ENCODE measurements around the gene SMARCAL1.

SMARCAL1 gene

DNA sequence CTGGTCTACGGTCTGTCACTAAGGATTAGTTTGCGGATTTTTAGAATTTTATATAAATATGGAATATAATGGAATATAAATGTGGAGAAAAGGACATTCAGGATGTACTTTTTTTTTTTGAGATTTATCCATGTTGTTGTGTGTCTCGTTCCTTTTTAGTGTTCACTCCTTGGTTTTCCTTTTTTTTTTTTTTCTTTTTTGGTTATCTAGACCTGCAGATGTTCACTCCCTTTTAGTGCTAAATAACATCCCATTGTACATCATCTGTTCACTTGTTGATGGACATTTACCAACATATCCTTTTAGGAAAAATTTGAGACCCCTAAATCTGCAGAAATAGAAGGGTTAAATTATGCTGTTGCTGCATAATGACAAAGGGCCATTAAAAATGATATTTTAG, 60.9 kb downstream of the SMARCAL1 start:
- in situ Hi-C loops (cut with HindIII; ENCODE audit: low sequenced_read_pairs), result no loop called here

GRCh38 chr2:216474925-216475670, 62.8 kb downstream of the SMARCAL1 start:
- in situ Hi-C loops (cut with HindIII; ENCODE audit: low sequenced_read_pairs), result no loop called here

- in situ Hi-C loops (cut with HindIII; ENCODE audit: low sequenced_read_pairs), result no loop called here
Measured at GRCh38 chr2:216475767-216476166, 63.5 kb downstream of the SMARCAL1 start.

DNA sequence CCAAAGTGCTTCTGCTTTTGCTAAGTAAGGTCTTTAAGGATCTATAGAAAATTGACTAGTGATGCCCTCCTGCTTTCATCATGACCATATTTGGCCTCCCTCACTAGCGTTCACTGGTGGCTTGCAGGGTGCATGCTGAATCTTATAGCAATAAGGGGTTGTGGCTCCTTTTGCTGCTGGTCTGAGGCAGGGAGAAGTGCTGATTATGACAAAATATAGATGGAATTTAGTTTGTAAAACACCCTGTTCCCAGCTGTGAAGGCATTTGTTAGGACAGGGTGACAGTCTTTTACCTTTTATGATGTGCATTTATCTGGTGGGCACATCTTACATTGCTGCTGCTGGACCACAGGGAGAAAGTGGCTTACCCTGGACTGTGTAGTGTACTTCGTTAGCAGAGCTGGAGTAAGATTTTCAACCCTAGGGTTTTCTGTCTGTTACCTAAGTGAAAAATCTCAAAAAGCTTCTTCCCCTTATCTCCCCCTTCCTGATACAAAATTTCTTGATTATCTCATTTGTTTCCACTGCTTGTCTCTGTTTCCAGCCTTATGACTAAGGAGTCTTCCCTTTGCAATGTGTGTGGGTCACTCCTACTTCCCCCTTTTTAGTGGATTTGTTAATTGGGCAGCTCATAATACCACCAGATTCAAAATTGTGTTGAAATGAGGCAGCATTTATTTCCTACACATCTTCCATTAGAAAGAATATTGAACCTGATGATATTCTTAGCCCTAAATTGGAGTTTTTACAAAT, 65.2 kb downstream of the SMARCAL1 start:
- in situ Hi-C loops (cut with HindIII; ENCODE audit: low sequenced_read_pairs), result no loop called here

GRCh38 chr2:216478151-216478550, 65.9 kb downstream of the SMARCAL1 start:
- in situ Hi-C loops (cut with HindIII; ENCODE audit: low sequenced_read_pairs), result no loop called here

- in situ Hi-C loops (cut with HindIII; ENCODE audit: low sequenced_read_pairs), result no loop called here
Measured at GRCh38 chr2:216478791-216479190, 66.5 kb downstream of the SMARCAL1 start.

- in situ Hi-C loops (cut with HindIII; ENCODE audit: low sequenced_read_pairs), result no loop called here
Measured at GRCh38 chr2:216480221-216480620, 67.9 kb downstream of the SMARCAL1 start.

DNA sequence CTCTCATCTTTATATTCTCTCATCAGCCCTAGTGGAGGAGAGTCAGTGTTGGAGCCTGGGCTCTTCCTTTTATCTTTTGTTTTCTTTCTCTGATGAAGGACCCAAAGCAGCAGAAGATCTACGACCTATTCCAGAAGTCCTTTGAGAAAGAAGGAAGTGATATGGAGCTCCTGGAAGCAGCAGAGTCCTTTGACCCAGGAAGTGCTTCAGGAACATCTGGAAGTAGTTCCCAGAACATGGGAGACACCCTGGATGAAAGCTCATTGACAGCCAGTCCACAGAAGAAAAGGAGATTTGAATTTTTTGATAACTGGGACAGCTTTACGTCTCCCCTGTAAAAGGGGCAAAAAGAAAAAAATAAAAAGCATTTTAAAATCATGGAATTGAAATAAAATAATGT, 70.4 kb downstream of the SMARCAL1 start:
- in situ Hi-C loops (cut with HindIII; ENCODE audit: low sequenced_read_pairs), result no loop called here

- in situ Hi-C loops (cut with HindIII; ENCODE audit: low sequenced_read_pairs), result no loop called here
Measured at GRCh38 chr2:216485237-216485636, 73.0 kb downstream of the SMARCAL1 start.

GRCh38 chr2:216485745-216486144, 73.5 kb downstream of the SMARCAL1 start:
- in situ Hi-C loops (cut with HindIII; ENCODE audit: low sequenced_read_pairs), result no loop called here

- in situ Hi-C loops (cut with HindIII; ENCODE audit: low sequenced_read_pairs), result no loop called here
Measured at GRCh38 chr2:216486271-216486670, 74.0 kb downstream of the SMARCAL1 start.

DNA sequence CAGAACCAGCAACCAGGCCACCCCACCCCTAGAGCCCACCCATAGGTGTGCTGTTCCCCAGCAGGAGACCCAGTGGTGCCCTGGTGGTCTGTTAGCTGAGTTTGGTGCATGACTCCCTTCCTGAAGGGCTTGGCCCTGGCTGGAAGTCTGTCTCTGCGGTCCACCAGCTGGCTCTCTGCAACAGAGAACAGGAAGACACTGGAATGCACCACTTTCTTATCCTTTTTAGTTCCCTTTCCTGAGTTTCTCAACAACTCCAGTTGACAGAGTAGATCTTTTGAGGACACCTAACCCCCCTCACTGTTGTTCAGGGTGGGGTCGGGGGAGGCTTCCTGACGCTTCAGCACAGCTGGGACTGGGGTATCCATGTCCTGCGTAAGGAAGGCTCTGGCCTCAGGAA, 74.4 kb downstream of the SMARCAL1 start:
- in situ Hi-C loops (cut with HindIII; ENCODE audit: low sequenced_read_pairs), result no loop called here

- in situ Hi-C loops (cut with HindIII; ENCODE audit: low sequenced_read_pairs), result loop anchor here (10.0 kb wide), 1 partner anchor 305 kb away; no protein-coding TSS in a partner anchor
Measured at GRCh38 chr2:216490061-216490460, 77.8 kb downstream of the SMARCAL1 start.

DNA sequence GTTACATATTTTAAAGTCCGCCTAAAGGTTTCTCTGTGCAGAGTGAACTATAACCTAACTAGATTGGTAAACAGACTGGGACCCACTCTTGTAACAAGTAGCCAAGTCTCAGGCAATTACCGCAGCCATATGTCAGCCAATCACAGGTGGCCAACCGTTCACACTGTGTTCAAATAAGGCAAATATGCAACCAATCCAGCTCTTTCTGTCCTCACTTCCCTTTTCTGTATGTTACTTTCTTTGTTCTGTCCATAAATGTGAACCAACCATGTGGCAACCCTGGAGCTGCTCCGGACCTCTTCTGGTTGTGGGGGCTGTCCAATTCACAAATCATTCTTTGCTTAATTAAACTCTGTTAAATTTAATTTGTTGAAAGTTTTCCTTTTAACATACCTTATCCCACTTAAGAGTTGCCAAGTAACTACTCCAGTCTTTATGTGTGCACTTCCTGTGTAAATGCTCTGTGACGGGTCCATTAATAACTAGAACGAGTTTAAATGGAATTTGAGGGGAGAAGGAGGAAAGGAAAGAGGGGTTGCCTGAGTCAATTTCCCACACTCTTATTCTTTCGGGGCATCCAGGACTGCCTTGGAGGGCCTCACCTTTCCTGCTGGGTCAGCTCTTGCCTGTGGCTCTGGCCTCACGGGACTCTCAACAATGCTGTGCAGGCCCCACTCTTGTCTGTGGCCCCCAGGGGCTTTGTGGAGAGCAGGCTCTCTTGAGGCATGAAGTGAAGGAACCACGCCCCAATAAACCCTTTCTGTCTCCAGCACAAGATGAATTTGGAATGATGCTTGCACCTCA, 79.7 kb downstream of the SMARCAL1 start:
- in situ Hi-C loops (cut with HindIII; ENCODE audit: low sequenced_read_pairs), result loop anchor here (10.0 kb wide), 1 partner anchor 307 kb away; no protein-coding TSS in a partner anchor

GRCh38 chr2:216492597-216493333, 80.5 kb downstream of the SMARCAL1 start:
- in situ Hi-C loops (cut with HindIII; ENCODE audit: low sequenced_read_pairs), result loop anchor here (10.0 kb wide), 1 partner anchor 308 kb away; no protein-coding TSS in a partner anchor

- in situ Hi-C loops (cut with HindIII; ENCODE audit: low sequenced_read_pairs), result loop anchor here (10.0 kb wide), 1 partner anchor 309 kb away; no protein-coding TSS in a partner anchor
Measured at GRCh38 chr2:216493334-216493685, 81.0 kb downstream of the SMARCAL1 start.

DNA sequence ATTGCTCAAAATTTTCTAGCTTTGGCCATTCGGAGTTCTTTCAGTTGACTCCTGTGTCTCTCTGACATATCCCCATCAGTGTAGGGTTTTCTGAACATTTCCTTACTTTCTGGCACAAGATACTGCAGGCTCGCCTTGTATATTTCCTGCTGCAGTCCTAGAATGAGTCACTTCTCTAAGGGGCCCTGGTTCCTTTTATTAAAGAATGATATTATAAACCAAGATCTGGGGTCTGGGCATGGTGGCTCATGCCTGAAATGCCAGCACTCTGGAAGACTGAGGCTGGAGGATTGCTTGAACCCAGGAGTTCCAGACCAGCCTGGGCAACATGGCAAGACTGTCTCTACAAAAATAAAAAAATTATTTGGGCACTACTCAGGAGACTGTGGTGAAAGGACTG, 83.4 kb downstream of the SMARCAL1 start:
- in situ Hi-C loops (cut with HindIII; ENCODE audit: low sequenced_read_pairs), result loop anchor here (10.0 kb wide), 1 partner anchor 311 kb away; no protein-coding TSS in a partner anchor

- in situ Hi-C loops (cut with HindIII; ENCODE audit: low sequenced_read_pairs), result loop anchor here (10.0 kb wide), 1 partner anchor 313 kb away; no protein-coding TSS in a partner anchor
Measured at GRCh38 chr2:216497382-216498069, 85.2 kb downstream of the SMARCAL1 start.

DNA sequence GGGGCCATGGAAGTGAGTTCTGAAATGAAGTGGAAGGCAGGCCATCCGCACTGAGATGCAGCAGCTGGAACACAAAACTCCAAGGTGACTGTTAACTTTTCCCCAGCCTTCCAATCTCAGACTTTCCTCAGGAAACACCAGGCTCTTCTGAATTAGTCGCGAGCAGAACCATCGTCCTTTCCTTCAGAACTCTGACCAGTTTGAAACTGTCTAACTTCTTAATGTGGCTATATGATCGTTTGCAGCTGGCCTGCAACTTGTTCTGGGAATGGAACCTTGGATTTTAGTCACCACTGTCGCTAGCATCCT, 85.7 kb downstream of the SMARCAL1 start:
- in situ Hi-C loops (cut with HindIII; ENCODE audit: low sequenced_read_pairs), result loop anchor here (10.0 kb wide), 1 partner anchor 313 kb away; no protein-coding TSS in a partner anchor

Measured in endothelial cell of hepatic sinusoid (primary cell).